Measurements from ENCODE around the gene RAB11FIP3.

DNA sequence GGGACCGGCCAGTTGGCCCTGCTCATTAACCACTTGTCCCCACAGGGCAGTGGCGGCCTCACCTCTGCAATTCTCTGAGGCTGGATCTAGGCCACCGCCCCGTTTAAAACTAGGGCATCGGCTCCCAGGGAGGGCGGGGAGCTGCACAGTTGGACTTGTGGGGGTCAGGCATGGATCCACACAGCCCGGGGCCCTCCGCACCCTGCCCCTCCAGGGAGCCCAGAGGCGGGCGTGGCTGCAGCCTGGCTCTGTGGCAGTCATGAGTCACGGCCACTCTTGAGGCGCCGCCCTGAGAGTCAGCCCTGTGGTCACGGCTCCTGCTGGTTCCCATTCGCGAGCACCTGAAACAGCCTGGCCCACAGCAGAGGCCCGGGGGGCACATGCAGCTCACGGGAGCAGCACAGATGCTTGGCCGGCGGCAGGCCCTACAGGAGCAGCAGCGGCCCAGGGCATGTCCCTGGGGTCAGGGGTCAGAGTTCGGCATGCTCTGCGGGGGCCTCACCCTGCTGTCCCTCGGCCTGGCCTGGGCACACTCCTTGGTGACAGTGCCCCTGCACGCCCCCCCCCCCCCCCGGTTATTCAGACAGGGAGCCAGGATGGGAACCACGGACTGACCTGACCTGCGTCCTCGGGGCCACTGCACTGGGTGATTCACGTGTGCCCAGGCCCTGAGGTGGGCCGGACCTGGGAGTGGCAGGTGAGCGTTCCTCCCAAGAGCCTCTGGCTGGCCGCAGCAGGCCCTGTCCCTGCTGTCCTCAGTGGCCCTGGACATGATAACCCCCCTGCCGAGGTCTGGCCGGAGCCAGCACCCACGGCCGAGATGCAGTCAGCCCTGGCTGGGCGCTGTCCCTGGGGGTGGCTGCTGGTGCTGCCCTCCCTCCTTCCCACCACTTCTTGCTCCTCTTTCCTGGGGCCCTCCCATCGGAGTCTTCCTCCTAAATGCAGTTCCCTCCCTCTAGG, 110.3 kb downstream of the RAB11FIP3 start:
- TF ChIP-seq, protein P1, sequence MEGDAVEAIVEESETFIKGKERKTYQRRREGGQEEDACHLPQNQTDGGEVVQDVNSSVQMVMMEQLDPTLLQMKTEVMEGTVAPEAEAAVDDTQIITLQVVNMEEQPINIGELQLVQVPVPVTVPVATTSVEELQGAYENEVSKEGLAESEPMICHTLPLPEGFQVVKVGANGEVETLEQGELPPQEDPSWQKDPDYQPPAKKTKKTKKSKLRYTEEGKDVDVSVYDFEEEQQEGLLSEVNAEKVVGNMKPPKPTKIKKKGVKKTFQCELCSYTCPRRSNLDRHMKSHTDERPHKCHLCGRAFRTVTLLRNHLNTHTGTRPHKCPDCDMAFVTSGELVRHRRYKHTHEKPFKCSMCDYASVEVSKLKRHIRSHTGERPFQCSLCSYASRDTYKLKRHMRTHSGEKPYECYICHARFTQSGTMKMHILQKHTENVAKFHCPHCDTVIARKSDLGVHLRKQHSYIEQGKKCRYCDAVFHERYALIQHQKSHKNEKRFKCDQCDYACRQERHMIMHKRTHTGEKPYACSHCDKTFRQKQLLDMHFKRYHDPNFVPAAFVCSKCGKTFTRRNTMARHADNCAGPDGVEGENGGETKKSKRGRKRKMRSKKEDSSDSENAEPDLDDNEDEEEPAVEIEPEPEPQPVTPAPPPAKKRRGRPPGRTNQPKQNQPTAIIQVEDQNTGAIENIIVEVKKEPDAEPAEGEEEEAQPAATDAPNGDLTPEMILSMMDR (IDR thresholded peaks at IDR 0.05), result peak in 1 of 6 experiments; percentile 38
- TF ChIP-seq POLR2A (IDR thresholded peaks at IDR 0.05), result peak in 1 of 2 donors; percentile 74
